Naive thymus-derived CD4-positive, alpha-beta T cell (primary cell): ENCODE measurements around the gene TBX1. TPM values are rescaled to one million over a fixed set of nuclear protein-coding genes. Genes with fewer than 3 reads are reported as not detected.

ENCODE experiments used
- ATAC-seq: fragments of 150-1000 bp; cut with Tn5 transposase; 2 replicates; pipeline ENCODE4 v1.10.0; 2021; ENCODE audit warnings: mild to moderate bottlenecking, moderate library complexity
- CTCF ChIA-PET: fragments of 350-600 bp; sonication (Branson Sonifier 250); formaldehyde crosslinking; loops from one replicate; lab custom pipeline; 2021; ENCODE audit warnings: antibody characterized with exemption; lab: Charles Lee
- POLR2A ChIA-PET: fragments of 350-600 bp; sonication (Branson Sonifier 250); formaldehyde crosslinking; loops from one replicate; lab custom pipeline; 2021; ENCODE audit warnings: antibody characterized with exemption, inconsistent platforms; lab: Charles Lee
- DNase-seq, 9 donors: peaks; one replicate each; pipeline versions ENCODE4 v3.0.0 to v3.0.0-alpha.2; 2020 to 2022; ENCODE audit warnings: mixed read lengths in 1 of 9
- H3K27ac ChIP-seq: one replicate; pipeline ENCODE4 v1.7.0; 2013; ENCODE audit warnings: mild to moderate bottlenecking, low read depth, low read length, moderate library complexity
- H3K27me3 ChIP-seq, 2 donors: one replicate each; pipeline ENCODE4 v1.7.0; 2013; ENCODE audit warnings: low read length in 2 of 2, mild to moderate bottlenecking in 2 of 2, moderate library complexity in 2 of 2; ENCODE audit not compliant: control insufficient read depth in 2 of 2, insufficient read depth in 2 of 2
- H3K36me3 ChIP-seq, 3 experiments: 1 replicate in 2 of 3; 2 replicates in 1 of 3; pipeline ENCODE4 v1.7.0; 2013; ENCODE audit warnings: low read length in 3 of 3, mild to moderate bottlenecking in 3 of 3, moderate library complexity in 1 of 3; ENCODE audit not compliant: insufficient read depth in 3 of 3, control insufficient read depth in 2 of 3
- H3K4me1 ChIP-seq, 2 donors: one replicate each; pipeline ENCODE4 v1.7.0; 2013; ENCODE audit warnings: low read length in 2 of 2, mild to moderate bottlenecking in 2 of 2, moderate library complexity in 1 of 2; ENCODE audit not compliant: control insufficient read depth in 2 of 2, insufficient read depth in 2 of 2
- H3K4me3 ChIP-seq: 2 replicates; pipeline ENCODE4 v1.7.0; 2013; ENCODE audit warnings: mild to moderate bottlenecking, low read length
- H3K9me3 ChIP-seq, 3 experiments: 1 replicate in 2 of 3; 2 replicates in 1 of 3; pipeline ENCODE4 v1.7.0; 2013; ENCODE audit warnings: low read length in 3 of 3; ENCODE audit not compliant: control insufficient read depth in 2 of 3
- H3K27ac Mint-ChIP-seq, 9 donors: one replicate each; pipeline ENCODE4 v1.8.0; 2020 to 2022; ENCODE audit warnings: mixed read lengths in 9 of 9, mild to moderate bottlenecking in 8 of 9, moderate library complexity in 5 of 9, inconsistent platforms in 2 of 9
- H3K27me3 Mint-ChIP-seq, 5 donors: one replicate each; pipeline ENCODE4 v1.8.0; 2021 to 2022; ENCODE audit warnings: mixed read lengths in 5 of 5, mild to moderate bottlenecking in 1 of 5
- H3K36me3 Mint-ChIP-seq, 5 donors: one replicate each; pipeline ENCODE4 v1.8.0; 2020 to 2022; ENCODE audit warnings: mixed read lengths in 5 of 5, mild to moderate bottlenecking in 3 of 5, inconsistent platforms in 1 of 5
- H3K4me1 Mint-ChIP-seq, 7 donors: one replicate each; pipeline ENCODE4 v1.8.0; 2020 to 2022; ENCODE audit warnings: mixed read lengths in 7 of 7, mild to moderate bottlenecking in 3 of 7, inconsistent platforms in 1 of 7
- H3K4me3 Mint-ChIP-seq, 10 donors: one replicate each; pipeline ENCODE4 v1.8.0; 2020 to 2022; ENCODE audit warnings: mild to moderate bottlenecking in 10 of 10, mixed read lengths in 10 of 10, moderate library complexity in 6 of 10, inconsistent platforms in 2 of 10
- H3K9me3 Mint-ChIP-seq, 11 donors: one replicate each; pipeline ENCODE4 v1.8.0; 2020 to 2022; ENCODE audit warnings: mixed read lengths in 11 of 11, mild to moderate bottlenecking in 4 of 11, inconsistent platforms in 1 of 11, moderate library complexity in 1 of 11
- intact Hi-C, 2 donors: fragments of 100-400 bp; cut with micrococcal nuclease; formaldehyde crosslinking; loops; one replicate each; pipeline ENCODE4 v1.15.1; 2023
- polyA plus RNA-seq, 2 donors: library from polyadenylated mRNA; unstranded; fragments of 300-500 nt; fragmentation: Illumina TruSeq; gene quantifications; one replicate each; pipeline ENCODE4 v1.2.3, GENCODE V29; 2021
- total RNA-seq, 6 experiments: library from RNA in 5 of 6; stranded (reverse) in 5 of 6; gene quantifications; 1 replicate in 5 of 6; 2 replicates in 1 of 6; pipeline ENCODE4 v1.2.3 and lab custom pipeline; 2021 to 2026

The TBX1 gene
- total and polyA plus RNA-seq, 7 experiments from 2014 or later, result 0.22 TPM; not detected in 6

DNA sequence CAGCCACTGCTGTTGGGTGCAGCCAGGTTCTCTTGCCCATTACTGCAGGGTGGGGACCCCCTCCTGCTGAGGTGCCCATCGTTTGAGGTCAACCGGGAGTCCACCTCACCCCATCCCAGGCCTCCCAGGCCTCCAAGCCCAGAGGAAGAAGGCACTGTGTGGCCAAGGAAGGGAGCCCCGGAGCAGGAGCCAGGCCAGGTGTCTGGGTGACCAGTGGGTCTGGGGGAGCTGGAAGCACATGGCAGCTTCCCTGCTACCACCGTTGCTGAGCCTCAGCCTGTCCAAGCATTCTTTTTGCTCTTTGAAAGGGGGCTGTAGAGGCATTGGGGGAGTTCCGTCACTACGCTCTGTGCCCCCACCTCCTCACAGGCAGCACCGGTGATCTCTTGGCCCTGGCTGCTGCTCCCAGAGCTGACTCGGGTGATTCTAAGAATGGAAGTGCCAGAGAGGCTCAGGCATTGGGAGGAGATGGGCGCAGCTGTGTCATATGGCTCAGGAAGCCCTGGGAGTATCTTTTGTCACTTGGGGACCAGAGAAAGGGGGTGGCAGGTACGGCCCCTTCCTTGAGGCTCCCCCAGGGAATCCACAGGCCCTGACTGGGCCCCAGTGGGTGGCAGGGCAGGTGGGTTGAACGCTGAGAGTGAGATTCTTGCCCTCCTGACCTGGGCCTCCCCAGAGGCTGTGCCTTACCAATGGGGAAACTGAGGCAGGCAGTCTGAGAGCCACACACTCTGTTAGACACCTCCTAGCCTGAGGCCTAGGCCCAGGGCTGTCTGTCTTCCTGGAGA lies 44.3 kb upstream of the TBX1 start:
- Histone ChIP-seq H3K27me3 (peaks cover 0 to 2% of the 10 kb centered on the region in 2 donors), H3K9me3 (no peaks in the 10 kb centered on the region), H3K4me1 (peaks cover 0 to 9% of the 10 kb centered on the region in 2 donors), H3K4me3 (no peak overlapping the region), H3K27ac (no peak overlapping the region), H3K36me3 (no peaks in the 10 kb centered on the region)
- H3K27ac Mint-ChIP-seq, result no peak overlapping the region
- DNase-seq (no peak), ATAC-seq (no peak)
- peaks cover 24 to 58% (median 31%) of the 10 kb centered on the region in 5 donors for H3K27me3 Mint-ChIP-seq
- H3K36me3 Mint-ChIP-seq, result no peaks in the 10 kb centered on the region
- peaks cover 0 to 10% (median 8%) of the 10 kb centered on the region in 7 donors for H3K4me1 Mint-ChIP-seq
- H3K9me3 Mint-ChIP-seq, result no peaks in the 10 kb centered on the region
- intact Hi-C loops, result loop anchor here in 1 of 2 donors (5.0 to 10.0 kb wide), 4 partner anchors 176 to 1639 kb away; partner anchors contain the start of genes CDC45, PEX26 and UFD1
- ChIA-PET POLR2A (interaction anchor here (1.1 kb wide), 1 partner anchor 31 kb away, joined by 5 read pairs; no protein-coding TSS in a partner anchor), CTCF (interaction anchor here (0.8 kb wide), 1 partner anchor 37 kb away, joined by 3 read pairs; no protein-coding TSS in a partner anchor)
- H3K4me3 Mint-ChIP-seq, result peak overlapping the region in 3 of 10 donors; percentile 12 to 26 (median 16)

GRCh38 chr22:19716829-19717105 lies 43.8 kb upstream of the TBX1 start:
- peaks cover 0 to 10% (median 8%) of the 10 kb centered on the region in 7 donors for H3K4me1 Mint-ChIP-seq
- DNase-seq (no peak), ATAC-seq (no peak)
- H3K4me1 ChIP-seq, result peaks cover 0 to 9% of the 10 kb centered on the region in 2 donors
- H3K27ac Mint-ChIP-seq, result no peak overlapping the region
- CTCF ChIA-PET, result interaction anchor here (0.8 kb wide), 1 partner anchor 38 kb away, joined by 3 read pairs; no protein-coding TSS in a partner anchor
- H3K4me3 ChIP-seq, result no peak overlapping the region
- H3K27me3 ChIP-seq, result peaks cover 0 to 3% of the 10 kb centered on the region in 2 donors
- H3K27ac ChIP-seq, result no peak overlapping the region
- no peaks in the 10 kb centered on the region for H3K9me3 ChIP-seq
- intact Hi-C loops, result loop anchor here in 1 of 2 donors (5.0 to 10.0 kb wide), 4 partner anchors 176 to 1639 kb away; partner anchors contain the start of genes CDC45, PEX26 and UFD1
- no peak overlapping the region for H3K4me3 Mint-ChIP-seq
- H3K9me3 Mint-ChIP-seq, result no peaks in the 10 kb centered on the region
- H3K36me3 Mint-ChIP-seq, result no peaks in the 10 kb centered on the region
- peaks cover 24 to 63% (median 33%) of the 10 kb centered on the region in 5 donors for H3K27me3 Mint-ChIP-seq
- POLR2A ChIA-PET, result no interaction called here
- H3K36me3 ChIP-seq, result no peaks in the 10 kb centered on the region

DNA sequence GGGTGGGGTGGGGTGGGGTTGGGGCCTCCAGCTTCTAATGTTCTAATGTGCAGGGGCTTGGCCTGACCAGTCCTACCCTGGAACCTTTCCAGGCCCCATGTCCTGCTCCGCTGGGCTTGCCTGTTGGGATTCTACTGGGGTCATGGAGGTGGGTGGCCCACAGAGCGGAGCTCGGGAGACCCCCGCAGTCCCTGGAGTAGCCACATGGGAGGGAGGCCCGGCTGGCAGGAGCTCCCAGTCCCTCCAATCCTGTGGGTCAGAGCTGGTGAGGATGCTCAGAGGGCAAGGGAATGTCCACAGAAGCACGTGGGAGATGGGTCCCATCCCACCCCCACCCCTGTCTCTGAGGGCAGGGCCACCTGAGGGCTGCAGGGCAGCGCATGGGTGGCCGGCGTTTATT lies 43.4 kb upstream of the TBX1 start:
- H3K36me3 ChIP-seq, result no peaks in the 10 kb centered on the region
- H3K27ac Mint-ChIP-seq, result no peak overlapping the region
- intact Hi-C loops, result loop anchor here in 1 of 2 donors (5.0 to 10.0 kb wide), 4 partner anchors 175 to 1640 kb away; partner anchors contain the start of genes CDC45, PEX26 and UFD1
- POLR2A ChIA-PET, result no interaction called here
- no peaks in the 10 kb centered on the region for H3K36me3 Mint-ChIP-seq
- no peaks in the 10 kb centered on the region for H3K9me3 Mint-ChIP-seq
- H3K4me1 Mint-ChIP-seq, result peaks cover 0 to 10% (median 8%) of the 10 kb centered on the region in 7 donors
- peaks cover 24 to 60% (median 33%) of the 10 kb centered on the region in 5 donors for H3K27me3 Mint-ChIP-seq
- H3K4me1 ChIP-seq, result peaks cover 0 to 9% of the 10 kb centered on the region in 2 donors
- no peak overlapping the region for H3K27ac ChIP-seq
- H3K9me3 ChIP-seq, result no peaks in the 10 kb centered on the region
- no peak overlapping the region for H3K4me3 ChIP-seq
- DNase-seq (no peak), ATAC-seq (no peak)
- H3K4me3 Mint-ChIP-seq, result peak overlapping the region in 5 of 10 donors; percentile 72 to 88 (median 83)
- peaks cover 0 to 3% of the 10 kb centered on the region in 2 donors for H3K27me3 ChIP-seq
- CTCF ChIA-PET, result interaction anchor here (0.8 kb wide), 1 partner anchor 38 kb away, joined by 3 read pairs; no protein-coding TSS in a partner anchor

- Mint-ChIP-seq H3K9me3 (no peaks in the 10 kb centered on the region), H3K4me1 (peaks cover 0 to 10% (median 8%) of the 10 kb centered on the region in 7 donors), H3K36me3 (no peaks in the 10 kb centered on the region), H3K27me3 (peaks cover 28 to 59% (median 35%) of the 10 kb centered on the region in 5 donors), H3K4me3 (peak overlapping the region; percentile 72 to 88 (median 82)), H3K27ac (peak overlapping the region in 3 of 9 donors; percentile 5 to 14 (median 9))
- Histone ChIP-seq H3K9me3 (no peaks in the 10 kb centered on the region), H3K27ac (no peak overlapping the region), H3K36me3 (no peaks in the 10 kb centered on the region), H3K4me1 (peaks cover 0 to 10% of the 10 kb centered on the region in 2 donors), H3K4me3 (peak overlapping the region; percentile 41), H3K27me3 (peaks cover 0 to 3% of the 10 kb centered on the region in 2 donors)
- ChIA-PET CTCF (interaction anchor here (0.6 kb wide), 1 partner anchor 350 kb away, joined by 3 read pairs; no protein-coding TSS in a partner anchor), POLR2A (no interaction called here)
- DNase-seq (peak; percentile 68 to 93 (median 86)), ATAC-seq (peak; percentile 97)
- intact Hi-C loops, result loop anchor here (1.0 to 10.0 kb wide), 10 partner anchors 39 to 1641 kb away; partner anchors contain the start of genes CDC45 (in 1 of the 2), DGCR2 (in 1 of the 2), ESS2 (in 1 of the 2) and PEX26 (in 1 of the 2)
These were observed 42.7 kb upstream of the TBX1 start for GRCh38 chr22:19717691-19718455.

DNA sequence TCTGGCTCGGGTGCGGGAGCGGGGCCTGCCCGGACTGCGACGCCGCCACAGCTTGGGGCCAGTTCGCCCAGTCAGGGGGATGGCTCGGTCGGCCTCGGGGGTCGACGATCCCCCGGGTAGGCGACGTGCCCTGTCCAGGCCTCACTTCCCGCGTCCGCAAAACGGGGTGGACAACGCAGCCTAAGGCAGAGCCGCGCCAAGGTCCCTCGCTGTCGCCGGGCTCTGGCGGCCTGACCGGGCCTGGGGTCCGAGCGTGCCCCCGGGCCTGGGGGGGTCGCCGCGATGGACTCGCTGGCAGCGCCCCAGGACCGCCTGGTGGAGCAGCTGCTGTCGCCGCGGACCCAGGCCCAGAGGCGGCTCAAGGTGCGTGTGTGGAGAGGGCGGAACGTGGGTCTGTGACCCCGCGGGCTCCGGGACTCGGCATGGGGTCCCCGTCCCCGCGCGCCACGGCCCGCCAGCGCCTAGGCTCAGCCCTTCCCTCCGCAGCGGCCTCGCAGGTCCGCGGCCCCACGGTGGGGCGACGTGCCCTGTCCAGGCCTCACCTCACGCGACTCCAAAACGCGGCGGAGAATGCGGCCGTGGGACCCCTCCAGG lies 42.0 kb upstream of the TBX1 start:
- DNase-seq, result no peak
- ChIA-PET CTCF (interaction anchor here (0.6 kb wide), 1 partner anchor 350 kb away, joined by 3 read pairs; no protein-coding TSS in a partner anchor), POLR2A (no interaction called here)
- no peaks in the 10 kb centered on the region for H3K36me3 ChIP-seq
- Mint-ChIP-seq H3K9me3 (no peaks in the 10 kb centered on the region), H3K27ac (no peak overlapping the region), H3K4me1 (peaks cover 0 to 13% (median 10%) of the 10 kb centered on the region in 7 donors), H3K27me3 (peaks cover 31 to 59% (median 36%) of the 10 kb centered on the region in 5 donors), H3K4me3 (peak overlapping the region in 3 of 10 donors; percentile 44 to 83 (median 56)), H3K36me3 (no peaks in the 10 kb centered on the region)
- H3K4me1 ChIP-seq, result peaks cover 0 to 16% of the 10 kb centered on the region in 2 donors
- intact Hi-C loops, result loop anchor here (1.0 to 10.0 kb wide), 10 partner anchors 39 to 1641 kb away; partner anchors contain the start of genes CDC45 (in 1 of the 2), DGCR2 (in 1 of the 2), ESS2 (in 1 of the 2) and PEX26 (in 1 of the 2)
- ATAC-seq, result no peak
- H3K27ac ChIP-seq, result no peak overlapping the region
- peaks cover 0 to 3% of the 10 kb centered on the region in 2 donors for H3K27me3 ChIP-seq
- peak overlapping the region; percentile 41 for H3K4me3 ChIP-seq
- H3K9me3 ChIP-seq, result no peaks in the 10 kb centered on the region
